NCI-H345 (cell line): ENCODE data around the gene KLHL36.
"Not testable (repeated sequence)": the region's sequence is repeated elsewhere in the genome, so short reads cannot be mapped to it uniquely, and the experiment has no call there.

Experiments used
- DNase-seq: peaks from one replicate; lab custom pipeline; 2025; lab: John Stamatoyannopoulos, UW

Gene KLHL36

GRCh38 chr16:84673203-84673535 is 24.9 kb downstream of the KLHL36 start:
- no peak for DNase-seq

- DNase-seq, result no peak
These were observed 25.2 kb downstream of the KLHL36 start for GRCh38 chr16:84673561-84673960.

GRCh38 chr16:84675423-84675822 is 27.1 kb downstream of the KLHL36 start:
- no peak for DNase-seq

GRCh38 chr16:84675884-84676283 is 27.6 kb downstream of the KLHL36 start:
- DNase-seq, result no peak

GRCh38 chr16:84677017-84677803 is 28.9 kb downstream of the KLHL36 start:
- DNase-seq, result no peak

- DNase-seq, result no peak
These were observed 29.5 kb downstream of the KLHL36 start for GRCh38 chr16:84677849-84678248.

- DNase-seq, result no peak
These were observed 30.2 kb downstream of the KLHL36 start for GRCh38 chr16:84678541-84678940.

GRCh38 chr16:84680165-84680842 is 32.0 kb downstream of the KLHL36 start:
- no peak for DNase-seq

- no peak for DNase-seq
These were observed 32.7 kb downstream of the KLHL36 start for GRCh38 chr16:84680843-84681629.

- DNase-seq, result no peak
These were observed 35.6 kb downstream of the KLHL36 start for GRCh38 chr16:84683691-84684591.

- DNase-seq, result no peak
These were observed 36.3 kb downstream of the KLHL36 start for GRCh38 chr16:84684592-84684965.

GRCh38 chr16:84685210-84685609 is 36.9 kb downstream of the KLHL36 start:
- DNase-seq, result no peak

GRCh38 chr16:84686707-84687298 is 38.5 kb downstream of the KLHL36 start:
- no peak for DNase-seq

GRCh38 chr16:84687715-84688114 is 39.4 kb downstream of the KLHL36 start:
- no peak for DNase-seq

GRCh38 chr16:84688163-84688562 is 39.9 kb downstream of the KLHL36 start:
- not testable (repeated sequence) for DNase-seq

GRCh38 chr16:84689111-84689510 is 40.8 kb downstream of the KLHL36 start:
- no peak for DNase-seq

GRCh38 chr16:84690088-84690819 is 41.9 kb downstream of the KLHL36 start:
- no peak for DNase-seq

- DNase-seq, result no peak
These were observed 44.3 kb downstream of the KLHL36 start for GRCh38 chr16:84692451-84693214.

GRCh38 chr16:84693869-84694268 is 45.6 kb downstream of the KLHL36 start:
- not testable (repeated sequence) for DNase-seq

- DNase-seq, result no peak
These were observed 46.7 kb downstream of the KLHL36 start for GRCh38 chr16:84694980-84695379.
